Testis (tissue), 3 donors: ENCODE measurements around the gene SP2. TPM values are rescaled to one million over a fixed set of nuclear protein-coding genes. Genes with fewer than 3 reads are reported as not detected.

Source experiments
- DNase-seq: peaks from one replicate; pipeline ENCODE4 v3.0.0-alpha.2; 2019
- H3K27ac ChIP-seq, 2 donors: fragments of 200-600 bp; sonication (generic); one replicate each; pipeline ENCODE4 v1.5.1; 2019
- H3K27me3 ChIP-seq: fragments of 200-600 bp; sonication (generic); one replicate; pipeline ENCODE4 v1.5.1; 2019
- H3K36me3 ChIP-seq: fragments of 200-600 bp; sonication (generic); one replicate; pipeline ENCODE4 v1.5.1; 2017; ENCODE audit warnings: low read depth; ENCODE audit errors: missing control alignments
- H3K4me1 ChIP-seq: fragments of 200-600 bp; sonication (generic); one replicate; pipeline ENCODE4 v1.5.1; 2019
- H3K4me3 ChIP-seq, 2 donors: fragments of 200-600 bp; sonication (generic); one replicate each; pipeline ENCODE4 v1.5.1; 2017 to 2019
- H3K9me3 ChIP-seq: fragments of 200-600 bp; sonication (generic); one replicate; pipeline ENCODE4 v1.5.1; 2017
- POLR2A ChIP-seq: fragments of 450-650 bp; IDR thresholded peaks from one replicate; pipeline ENCODE4 v1.6.1; 2017; ENCODE audit warnings: antibody characterized with exemption, mild to moderate bottlenecking, moderate library complexity
- WGBS, 2 donors: methylation state at CpG; one replicate each; pipeline ENCODE4 v1.1.5; 2018; 5-methylcytosine and 5-hydroxymethylcytosine counted together
- intact Hi-C: fragments of 100-400 bp; cut with DNase I; formaldehyde crosslinking; loops from one replicate; pipeline ENCODE4 v1.15.1; 2023; ENCODE audit warnings: low total_unique reads
- polyA plus RNA-seq: library from polyadenylated mRNA; stranded (reverse); fragments of 350-450 nt; fragmentation: Illumina TruSeq; extraction: RNeasy Lipid Tissue Mini Kit (QIAGEN cat#74804); gene quantifications from one replicate; pipeline ENCODE4 v1.2.3, GENCODE V29; 2014; ENCODE audit warnings: low read depth, low replicate concordance; ENCODE audit not compliant: insufficient read depth
- total RNA-seq, 2 donors: library from RNA; depleted of rRNA; stranded (reverse); fragments of >200 nt; gene quantifications; one replicate each; pipeline ENCODE4 v1.2.3, GENCODE V29; 2016
- TF ChIP-seq, protein P1 (sequence below), 3 experiments: fragments of 450-650 bp in 2 of 3; fragments of 200-600 bp in 1 of 3; sonication (generic) in 1 of 3; IDR thresholded peaks; one replicate each; pipeline ENCODE4 v1.5.1; 2016 to 2019; ENCODE audit warnings: antibody characterized with exemption in 3 of 3, mild to moderate bottlenecking in 2 of 3, moderate library complexity in 1 of 3

The SP2 gene
- total and polyA plus RNA-seq, 3 donors from 2014 or later = 18.9 to 35.0 (median 23.5) TPM

GRCh38 chr17:47959825-47960655 lies 64.0 kb downstream of the SP2 start:
- TF ChIP-seq, protein P1, sequence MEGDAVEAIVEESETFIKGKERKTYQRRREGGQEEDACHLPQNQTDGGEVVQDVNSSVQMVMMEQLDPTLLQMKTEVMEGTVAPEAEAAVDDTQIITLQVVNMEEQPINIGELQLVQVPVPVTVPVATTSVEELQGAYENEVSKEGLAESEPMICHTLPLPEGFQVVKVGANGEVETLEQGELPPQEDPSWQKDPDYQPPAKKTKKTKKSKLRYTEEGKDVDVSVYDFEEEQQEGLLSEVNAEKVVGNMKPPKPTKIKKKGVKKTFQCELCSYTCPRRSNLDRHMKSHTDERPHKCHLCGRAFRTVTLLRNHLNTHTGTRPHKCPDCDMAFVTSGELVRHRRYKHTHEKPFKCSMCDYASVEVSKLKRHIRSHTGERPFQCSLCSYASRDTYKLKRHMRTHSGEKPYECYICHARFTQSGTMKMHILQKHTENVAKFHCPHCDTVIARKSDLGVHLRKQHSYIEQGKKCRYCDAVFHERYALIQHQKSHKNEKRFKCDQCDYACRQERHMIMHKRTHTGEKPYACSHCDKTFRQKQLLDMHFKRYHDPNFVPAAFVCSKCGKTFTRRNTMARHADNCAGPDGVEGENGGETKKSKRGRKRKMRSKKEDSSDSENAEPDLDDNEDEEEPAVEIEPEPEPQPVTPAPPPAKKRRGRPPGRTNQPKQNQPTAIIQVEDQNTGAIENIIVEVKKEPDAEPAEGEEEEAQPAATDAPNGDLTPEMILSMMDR (IDR thresholded peaks at IDR 0.05) = no peak
- TF ChIP-seq POLR2A = no peak
- no peaks in the 10 kb centered on the region for H3K27me3 ChIP-seq
- H3K36me3 ChIP-seq = no peaks in the 10 kb centered on the region
- no peak overlapping the region for H3K4me3 ChIP-seq
- H3K4me1 ChIP-seq = peaks cover 7% of the 10 kb centered on the region
- no peaks in the 10 kb centered on the region for H3K9me3 ChIP-seq
- no peak overlapping the region for H3K27ac ChIP-seq
- intact Hi-C loops = no loop called here
- 72 to 75% methylated on average over 4 to 8 of the region's 8 CpGs for WGBS, 2 donors
- DNase-seq = no peak

DNA sequence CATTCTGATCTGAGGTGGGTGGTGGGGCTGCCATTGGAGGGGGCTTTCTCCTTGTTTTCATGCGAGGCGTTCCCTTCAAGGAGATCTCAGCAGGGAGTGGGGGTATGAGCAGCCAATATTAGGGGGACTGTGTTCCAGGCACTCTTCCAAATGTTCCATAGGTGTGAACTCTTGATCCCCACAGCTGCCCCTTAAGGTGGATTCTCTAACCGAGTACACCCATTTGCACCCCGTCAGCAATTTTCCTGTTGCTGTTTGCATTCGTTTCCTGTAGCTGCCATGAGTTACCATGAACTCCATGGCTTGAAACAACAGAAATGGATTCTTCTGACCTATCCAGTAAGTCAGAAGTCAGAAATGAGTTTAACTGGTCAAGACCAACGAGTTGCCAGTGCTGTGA lies 65.4 kb downstream of the SP2 start:
- no peak for DNase-seq
- no peaks in the 10 kb centered on the region for H3K36me3 ChIP-seq
- no peak for TF ChIP-seq POLR2A
- TF ChIP-seq, protein P1 (IDR thresholded peaks at IDR 0.05) = no peak
- H3K4me3 ChIP-seq = no peak overlapping the region
- no peak overlapping the region for H3K27ac ChIP-seq
- no peaks in the 10 kb centered on the region for H3K9me3 ChIP-seq
- 91 to 93% methylated on average over 6 of the region's 6 CpGs for WGBS, 2 donors
- peaks cover 5% of the 10 kb centered on the region for H3K4me1 ChIP-seq
- no peaks in the 10 kb centered on the region for H3K27me3 ChIP-seq
- intact Hi-C loops = no loop called here

DNA sequence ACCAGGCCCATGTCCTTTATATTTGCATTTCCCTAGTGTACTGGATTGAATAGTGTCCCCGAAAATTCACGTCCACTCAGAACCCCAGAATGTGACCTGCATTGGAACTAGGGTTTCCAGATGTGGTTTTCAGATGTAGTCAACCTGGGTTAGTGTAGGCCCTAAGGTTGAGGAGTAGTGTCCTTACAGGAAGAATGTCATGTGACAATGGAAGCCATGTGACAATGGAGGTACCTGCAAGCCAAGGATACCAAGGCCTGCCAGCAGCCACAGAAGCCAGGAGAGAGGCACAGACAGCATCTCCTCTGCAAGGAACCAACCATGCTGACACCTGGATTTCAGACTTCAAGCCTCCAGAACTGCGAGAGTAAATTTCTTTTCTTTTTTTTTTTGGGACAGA lies 66.9 kb downstream of the SP2 start:
- H3K4me1 ChIP-seq = peaks cover 19% of the 10 kb centered on the region
- intact Hi-C loops = no loop called here
- 93 to 97% methylated on average over 3 of the region's 3 CpGs for WGBS, 2 donors
- H3K4me3 ChIP-seq = no peak overlapping the region
- no peak overlapping the region for H3K27ac ChIP-seq
- DNase-seq = no peak
- no peaks in the 10 kb centered on the region for H3K9me3 ChIP-seq
- H3K27me3 ChIP-seq = no peaks in the 10 kb centered on the region
- TF ChIP-seq, protein P1 (IDR thresholded peaks at IDR 0.05) = no peak
- no peak for TF ChIP-seq POLR2A
- no peaks in the 10 kb centered on the region for H3K36me3 ChIP-seq

DNA sequence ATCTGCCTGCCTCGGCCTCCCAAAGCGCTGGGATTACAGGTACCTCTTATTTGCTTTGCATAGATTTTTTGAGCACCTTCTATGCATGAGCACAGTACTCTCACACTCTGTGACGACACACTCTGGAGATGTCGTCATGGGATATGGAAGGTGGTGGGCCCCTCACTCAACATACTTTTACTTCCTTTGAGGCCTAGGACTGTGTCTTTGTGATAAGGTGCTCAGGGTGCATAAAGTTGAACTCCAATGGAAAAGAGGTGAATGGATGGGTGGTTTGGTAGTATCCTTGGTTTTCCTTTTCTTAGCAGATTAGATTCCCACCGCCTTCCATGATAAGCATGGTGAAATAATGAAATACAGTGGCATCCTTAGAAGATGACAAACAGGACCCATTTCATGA lies 68.8 kb downstream of the SP2 start:
- WGBS, 2 donors = 91 to 98% methylated on average over 5 of the region's 5 CpGs
- no peak for TF ChIP-seq POLR2A
- TF ChIP-seq, protein P1 (IDR thresholded peaks at IDR 0.05) = no peak
- Histone ChIP-seq H3K27me3 (no peaks in the 10 kb centered on the region), H3K4me1 (peaks cover 26% of the 10 kb centered on the region), H3K36me3 (no peaks in the 10 kb centered on the region), H3K4me3 (no peak overlapping the region), H3K27ac (no peak overlapping the region), H3K9me3 (no peaks in the 10 kb centered on the region)
- intact Hi-C loops = no loop called here
- no peak for DNase-seq

GRCh38 chr17:47966079-47966519 lies 70.1 kb downstream of the SP2 start:
- H3K9me3 ChIP-seq = no peaks in the 10 kb centered on the region
- no peaks in the 10 kb centered on the region for H3K36me3 ChIP-seq
- WGBS, 2 donors = 35 to 57% methylated on average over 1 of the region's 1 CpG
- DNase-seq = peak; percentile 53
- intact Hi-C loops = no loop called here
- H3K27me3 ChIP-seq = no peaks in the 10 kb centered on the region
- H3K4me1 ChIP-seq = peaks cover 31% of the 10 kb centered on the region
- H3K27ac ChIP-seq = peak overlapping the region in 1 of 2 donors; percentile 27
- H3K4me3 ChIP-seq = no peak overlapping the region
- no peak for TF ChIP-seq POLR2A
- TF ChIP-seq, protein P1 (IDR thresholded peaks at IDR 0.05) = no peak
